ENCODE measurements around the gene BSND. TPM values are rescaled to one million over a fixed set of nuclear protein-coding genes. Genes with fewer than 3 reads are reported as not detected.

BSND gene
- total RNA-seq, 4 donors from 2014 or later = not detected

GRCh38 chr1:55061000-55061705, 62.4 kb downstream of the BSND start:
- no peak overlapping the region for H3K4me3 ChIP-seq
- intact Hi-C loops (cut with DNase I) = no loop called here
- H3K36me3 ChIP-seq = peaks cover 0 to 34% (median 0%) of the 10 kb centered on the region in 3 donors
- no peak overlapping the region for H3K27ac ChIP-seq
- DNase-seq = no peak
- no peaks in the 10 kb centered on the region for H3K9me3 ChIP-seq
- peaks cover 0 to 25% (median 3%) of the 10 kb centered on the region in 3 donors for H3K4me1 ChIP-seq
- 78 to 80% methylated on average over 5 to 11 of the region's 13 CpGs for WGBS, 2 donors
- TF ChIP-seq CTCF (IDR thresholded peaks at IDR 0.05) (no peak), POLR2A (IDR thresholded peaks at IDR 0.05) (no peak)
- no peaks in the 10 kb centered on the region for H3K27me3 ChIP-seq

Other genes starting within 250 kb of the BSND start
- gene PARS2, start 234.4 kb upstream of the BSND start, total RNA-seq = 1 to 10 TPM; 2.3 to 5.7 (median 3.1) TPM
- gene TTC22, start 197.6 kb upstream of the BSND start, total RNA-seq = 100 to 1,000 TPM in 3 of 4 donors, 10 to 100 TPM in 1; 73.4 to 323 (median 141) TPM
- 100 to 1,000 TPM; 285 to 499 (median 340) TPM for gene DHCR24, start 111.7 kb upstream of the BSND start, total RNA-seq
- 1 to 10 TPM in 2 of 4 donors, under 1 TPM in 1, not detected in 1; 0.95 to 2.3 (median 1.0) TPM for gene TMEM61, start 18.3 kb upstream of the BSND start, total RNA-seq
- 10 to 100 TPM in 1 of 4 donors, 1 to 10 TPM in 3; 6.5 to 21.4 (median 7.0) TPM for gene PCSK9, start 40.6 kb downstream of the BSND start, total RNA-seq
- 10 to 100 TPM; 21.8 to 47.1 (median 28.1) TPM for gene USP24, start 216.4 kb downstream of the BSND start, total RNA-seq

Data from esophagus squamous epithelium (tissue), 5 donors.